Measurements from ENCODE around the gene JPH2.
A peak's percentile ranks its signal among the peaks of the same experiment; 100 is the strongest.

Gene JPH2

DNA sequence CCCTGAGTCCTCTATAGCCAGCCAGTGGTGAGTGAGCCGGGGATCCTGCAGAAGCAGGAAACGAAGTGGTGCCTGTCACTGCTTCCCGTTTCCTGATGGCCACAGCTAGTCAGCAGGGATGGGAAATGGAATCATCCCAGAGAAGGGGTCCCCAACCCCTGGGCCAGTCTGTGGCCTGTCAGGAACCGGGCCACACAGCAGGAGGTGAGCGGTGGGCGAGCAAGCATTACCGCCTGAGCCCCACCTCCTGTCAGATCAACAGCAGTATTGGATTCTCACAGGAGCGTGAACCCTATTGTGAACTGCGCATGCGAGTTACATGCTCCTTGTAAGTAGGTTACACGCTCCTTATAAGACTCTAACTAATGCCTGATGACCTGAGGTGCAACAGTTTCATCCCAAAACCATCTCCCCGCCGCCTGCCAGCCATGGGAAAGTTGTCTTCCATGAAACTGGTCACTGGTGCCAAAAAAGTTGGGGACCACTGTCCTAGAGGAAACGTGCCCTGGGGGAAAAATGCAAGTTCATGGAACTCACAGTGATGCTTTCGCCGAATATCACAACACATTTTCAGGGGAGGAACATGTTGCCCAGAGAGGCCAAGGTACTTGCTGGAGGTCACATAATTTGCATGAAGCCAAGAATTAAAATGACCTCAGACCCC, 113.8 kb downstream of the JPH2 start:
- no peak for DNase-seq

DNA sequence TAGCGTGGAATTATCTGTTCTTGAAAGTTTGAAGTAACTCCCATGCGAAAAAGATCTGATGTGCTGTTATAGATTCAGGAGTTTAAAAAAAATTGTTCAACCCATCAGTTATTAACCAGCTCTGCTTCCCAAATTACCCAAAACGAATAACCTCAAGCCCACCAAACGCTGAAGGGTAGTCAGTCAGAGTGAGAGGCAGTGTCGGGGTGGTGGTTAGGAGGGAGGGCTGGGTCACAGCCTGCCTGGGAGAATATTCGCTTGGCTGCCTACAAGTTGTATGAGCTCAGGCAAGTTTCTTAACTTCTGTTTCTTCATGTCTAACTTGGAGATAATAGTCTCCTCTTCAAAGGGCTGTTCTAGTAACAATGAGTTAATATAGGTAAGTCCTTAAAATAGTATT, 114.6 kb downstream of the JPH2 start:
- DNase-seq = no peak

DNA sequence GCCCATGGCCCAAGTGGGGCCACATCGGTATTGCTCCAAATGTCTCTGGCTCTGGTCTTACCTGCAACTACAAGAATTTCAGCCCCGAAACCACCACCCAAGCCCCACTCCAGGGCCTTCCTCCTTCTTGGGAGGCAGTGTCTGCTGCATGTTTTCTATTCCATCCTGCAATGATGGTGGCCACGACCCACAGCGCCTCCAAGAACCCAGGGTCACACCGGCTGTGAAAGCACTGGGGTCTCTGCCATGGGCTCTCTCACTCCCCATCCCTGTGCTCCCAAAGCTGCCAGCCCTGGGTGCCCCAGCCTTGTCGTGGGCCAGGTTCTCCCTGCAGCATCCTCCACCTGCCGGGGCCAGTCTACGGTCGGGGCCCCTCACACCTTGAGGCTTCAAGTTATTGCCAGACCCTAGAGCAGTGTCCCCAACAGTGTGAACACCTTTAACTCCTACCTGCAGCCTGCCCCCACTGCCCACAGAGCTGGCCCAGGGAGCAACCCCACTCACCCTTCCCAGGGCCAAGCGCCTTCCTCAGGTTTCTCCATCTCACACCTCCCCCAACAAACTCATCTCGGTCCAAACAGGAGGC, 115.4 kb downstream of the JPH2 start:
- no peak for DNase-seq

DNA sequence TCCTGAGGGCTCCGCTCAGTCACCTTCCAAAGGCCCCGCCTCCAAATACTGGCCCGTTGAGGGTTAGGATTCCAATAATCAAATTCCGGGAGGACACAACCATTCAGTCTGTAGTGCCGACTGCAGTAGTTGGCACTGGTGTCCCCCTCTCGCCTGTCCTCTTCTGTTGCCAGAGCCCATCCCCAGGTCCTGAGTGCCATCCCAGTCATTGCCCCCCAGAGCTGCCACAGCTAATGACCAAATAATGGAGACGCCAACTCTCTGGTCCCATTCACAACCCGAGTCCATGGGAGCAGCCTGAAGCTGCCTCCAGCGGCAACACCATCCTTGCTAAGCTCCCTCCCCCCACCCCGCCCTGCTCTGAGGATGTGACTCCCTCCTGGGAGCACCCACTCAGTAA, 115.9 kb downstream of the JPH2 start:
- DNase-seq = no peak

DNA sequence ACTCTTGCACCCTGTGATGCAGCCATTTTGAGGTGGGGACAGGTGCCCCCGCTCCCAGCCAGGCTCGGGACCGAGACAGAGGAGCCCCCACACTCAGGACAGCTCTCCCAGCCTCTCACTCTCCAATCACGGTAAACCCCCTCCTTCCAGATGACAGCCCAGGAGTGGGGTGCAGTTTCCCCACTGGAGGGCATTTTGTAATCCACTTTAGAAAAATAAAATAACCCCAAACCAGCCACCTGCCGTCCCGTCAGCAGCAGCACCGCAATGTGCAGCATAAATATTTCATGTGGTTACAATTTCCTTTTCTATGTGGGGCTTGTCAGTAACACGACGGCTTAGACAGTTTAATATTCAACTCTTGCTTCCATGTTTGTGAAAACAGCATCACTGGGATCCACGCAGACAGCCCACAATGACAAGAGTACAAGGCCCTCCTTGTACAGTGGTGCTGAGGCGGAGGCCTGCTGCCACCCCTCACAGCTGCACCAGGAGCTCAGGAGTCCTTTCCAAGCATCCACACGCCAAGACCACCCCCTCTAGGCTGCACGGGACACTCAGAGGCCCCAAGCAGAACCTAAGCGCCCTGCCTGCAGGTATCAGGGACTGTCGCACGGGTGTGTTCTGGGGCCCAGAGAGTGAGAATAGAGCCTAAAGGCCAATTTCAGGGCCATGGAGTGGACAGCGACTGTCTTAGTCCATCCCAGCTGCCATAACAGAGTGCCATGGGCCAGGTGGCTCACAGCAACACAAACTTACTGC, 116.7 kb downstream of the JPH2 start:
- DNase-seq = peak; percentile 17

DNA sequence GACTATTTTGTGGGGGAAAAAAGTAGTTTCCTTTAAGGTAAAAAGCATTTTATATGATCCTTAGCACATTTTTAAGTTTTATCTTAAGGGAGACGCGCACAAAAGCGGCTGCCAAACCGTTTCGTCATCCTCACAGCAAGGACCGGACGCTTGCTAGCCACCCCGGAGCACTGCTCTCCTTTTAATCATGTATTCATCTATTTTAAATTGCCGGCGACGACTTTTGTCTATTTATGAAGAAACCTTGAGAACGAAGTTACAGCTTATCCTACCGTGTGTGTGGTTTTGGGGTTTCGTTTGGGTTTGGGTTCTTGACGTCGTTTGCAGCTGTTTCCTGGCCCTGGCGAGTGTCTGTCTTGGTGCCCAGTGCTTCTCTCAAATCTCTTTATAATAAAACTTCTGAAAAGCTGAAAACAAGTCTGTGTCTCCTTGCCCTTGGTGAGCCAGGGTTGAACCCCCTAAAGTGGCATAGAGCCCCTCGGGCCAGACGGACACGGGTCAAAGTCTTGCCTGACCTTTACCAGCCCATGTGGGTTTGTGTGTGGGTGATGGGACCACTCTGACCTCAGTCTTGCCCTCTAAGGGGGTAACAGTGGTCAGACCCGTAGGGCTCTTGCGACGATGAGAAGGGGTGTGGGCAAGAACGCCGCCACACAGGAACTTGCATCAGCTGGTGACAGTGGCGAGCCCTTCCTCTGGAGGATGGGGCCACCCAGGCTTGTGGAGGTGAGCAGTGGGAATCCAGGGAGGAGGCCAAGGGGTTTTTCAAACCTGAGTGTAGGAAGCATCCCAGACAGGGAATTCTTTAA, 117.6 kb downstream of the JPH2 start:
- peak; percentile 51 for DNase-seq

DNA sequence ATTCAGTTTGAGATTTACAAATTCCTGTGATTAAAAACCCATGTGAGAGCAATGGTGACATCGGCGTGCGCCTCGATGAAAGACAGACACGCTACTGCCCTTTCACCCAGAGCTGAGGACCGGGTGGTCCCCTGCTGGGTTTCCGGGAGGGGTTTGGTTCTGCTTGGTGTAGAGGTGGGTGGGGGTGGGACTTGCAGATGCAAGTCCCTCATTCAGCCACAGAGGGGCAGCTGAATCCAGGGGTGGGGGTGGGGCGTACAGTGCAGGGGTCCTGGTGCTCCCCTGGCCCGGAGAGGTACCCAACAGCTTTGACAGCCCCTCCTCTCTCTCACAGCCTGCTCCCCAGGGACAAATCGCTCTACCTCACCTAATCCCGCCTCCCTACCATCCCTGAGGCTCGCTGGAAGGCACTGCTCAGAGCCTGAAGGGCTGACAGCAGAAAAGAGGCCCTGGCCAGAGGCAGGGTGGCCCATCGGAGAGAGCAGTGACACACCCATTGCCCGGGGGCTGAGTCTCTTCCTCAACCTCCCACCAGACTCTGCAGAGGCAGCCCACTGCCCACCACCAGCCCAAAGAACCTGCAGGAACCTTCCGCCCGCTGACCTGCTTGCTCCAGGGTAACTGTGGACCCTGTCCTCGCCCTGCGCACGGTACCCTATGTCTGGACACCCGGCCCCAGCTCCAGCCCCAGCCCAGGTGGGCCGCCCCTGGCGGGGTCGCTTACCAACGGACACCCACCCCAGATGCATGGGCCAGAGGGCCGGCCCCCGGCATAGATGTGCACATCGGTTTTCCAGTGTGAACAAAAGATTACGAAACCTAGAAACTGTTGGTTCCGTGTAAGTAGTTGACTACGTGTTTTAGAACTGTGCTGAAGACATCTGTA, 118.4 kb downstream of the JPH2 start:
- DNase-seq = no peak

DNA sequence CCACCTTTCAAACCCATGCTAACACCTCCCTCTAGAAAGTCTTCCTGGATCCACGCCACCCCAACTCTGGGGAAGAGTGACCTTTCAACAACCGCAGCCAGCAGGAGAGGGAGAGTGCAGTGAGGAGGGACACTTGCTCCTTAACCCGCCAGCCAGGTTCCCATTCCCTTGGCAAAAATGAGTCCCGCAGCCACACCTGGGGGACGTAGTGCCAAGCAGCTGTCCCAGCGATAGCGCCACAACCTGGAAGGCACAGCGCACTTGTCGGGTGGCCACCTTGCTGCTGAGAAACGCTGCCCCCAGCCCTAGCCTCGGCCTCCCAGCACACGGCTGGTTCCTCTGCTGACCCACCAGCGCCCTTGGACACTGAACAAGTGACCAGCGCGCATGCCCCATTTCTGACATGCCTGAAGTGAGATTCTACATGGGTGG, 119.3 kb downstream of the JPH2 start:
- DNase-seq = no peak

DNA sequence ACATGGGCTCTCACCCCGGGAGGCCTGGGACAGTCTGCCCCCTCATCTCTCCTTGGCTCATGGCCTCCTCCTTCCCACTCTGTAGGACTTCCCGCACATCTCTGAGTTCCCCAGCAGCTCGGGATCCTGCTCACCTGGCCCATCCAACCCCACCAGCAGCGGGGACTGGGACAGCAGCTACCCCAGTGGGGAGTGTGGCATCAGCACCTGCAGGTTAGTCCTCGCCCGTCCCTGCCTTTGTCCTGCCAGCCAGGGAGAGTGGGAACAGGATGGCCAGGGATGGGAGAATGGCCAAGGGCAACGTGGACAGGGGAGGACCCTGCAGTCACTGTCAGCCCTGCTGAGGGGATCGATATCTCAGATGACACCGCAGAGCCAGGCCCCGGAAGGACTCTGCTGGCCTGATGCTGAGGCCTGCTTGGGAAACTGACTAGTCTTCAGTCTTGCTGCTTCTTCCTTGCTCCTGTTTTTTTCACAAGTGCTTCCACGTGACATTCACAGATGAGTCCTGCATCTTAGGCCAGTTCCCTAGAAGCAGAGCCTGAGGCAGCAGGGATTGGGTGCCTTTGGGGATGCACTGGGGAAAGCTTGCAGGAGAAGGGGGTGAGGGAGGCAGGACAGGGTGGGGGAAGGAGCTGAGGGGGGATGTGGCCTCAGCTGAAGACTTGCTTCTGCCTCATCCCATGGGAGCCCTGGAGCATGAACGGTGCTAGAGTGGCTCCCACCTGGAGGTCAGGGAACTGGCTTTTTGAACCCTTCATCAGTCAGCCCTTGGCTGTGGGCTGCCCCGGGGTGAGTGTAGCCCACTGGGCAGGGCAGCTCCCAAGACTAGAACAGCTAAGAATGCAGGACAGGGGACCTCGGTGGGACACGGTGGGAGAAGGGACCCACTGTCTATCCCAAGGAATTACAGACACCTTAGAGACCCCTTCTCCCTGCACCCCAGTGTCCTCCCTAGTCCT, 120.1 kb downstream of the JPH2 start:
- no peak for DNase-seq

DNA sequence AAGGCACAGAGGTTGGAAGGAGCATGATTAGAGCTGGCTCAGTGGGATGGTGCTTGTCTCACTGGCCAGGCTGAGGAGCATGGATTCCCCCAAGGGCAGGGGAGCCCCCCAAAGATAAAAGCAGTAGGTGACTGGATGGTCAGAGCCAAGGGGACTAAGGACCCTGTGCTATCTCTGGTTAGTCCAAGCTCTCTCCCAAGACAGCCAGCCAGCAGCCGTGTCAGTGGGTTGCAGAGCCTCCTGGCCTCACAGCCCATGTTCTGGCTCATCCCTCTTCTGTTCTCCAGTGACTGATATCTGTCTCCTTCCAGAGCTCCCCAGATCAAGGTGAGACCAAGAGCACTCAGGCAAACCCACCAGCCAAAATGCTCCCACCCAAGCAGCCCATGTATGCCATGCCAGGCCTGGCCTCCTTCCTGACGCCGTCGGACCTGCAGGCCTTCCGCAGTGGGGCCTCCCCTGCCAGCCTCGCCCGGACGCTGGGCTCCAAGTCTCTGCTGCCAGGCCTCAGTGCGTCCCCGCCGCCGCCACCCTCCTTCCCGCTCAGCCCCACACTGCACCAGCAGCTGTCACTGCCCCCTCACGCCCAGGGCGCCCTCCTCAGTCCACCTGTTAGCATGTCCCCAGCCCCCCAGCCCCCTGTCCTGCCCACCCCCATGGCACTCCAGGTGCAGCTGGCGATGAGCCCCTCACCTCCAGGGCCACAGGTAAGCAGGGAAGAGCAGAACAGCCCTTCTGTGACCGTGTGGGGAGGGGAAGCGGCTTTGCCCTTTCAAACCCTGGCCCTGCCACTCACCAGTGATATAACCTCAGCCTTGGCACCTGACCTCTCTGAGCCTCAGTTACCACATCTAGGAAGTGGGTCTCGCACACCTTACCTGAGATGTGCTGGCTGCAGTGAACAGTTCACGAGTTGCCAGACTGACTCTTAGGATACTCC, 121.3 kb downstream of the JPH2 start:
- no peak for DNase-seq

DNA sequence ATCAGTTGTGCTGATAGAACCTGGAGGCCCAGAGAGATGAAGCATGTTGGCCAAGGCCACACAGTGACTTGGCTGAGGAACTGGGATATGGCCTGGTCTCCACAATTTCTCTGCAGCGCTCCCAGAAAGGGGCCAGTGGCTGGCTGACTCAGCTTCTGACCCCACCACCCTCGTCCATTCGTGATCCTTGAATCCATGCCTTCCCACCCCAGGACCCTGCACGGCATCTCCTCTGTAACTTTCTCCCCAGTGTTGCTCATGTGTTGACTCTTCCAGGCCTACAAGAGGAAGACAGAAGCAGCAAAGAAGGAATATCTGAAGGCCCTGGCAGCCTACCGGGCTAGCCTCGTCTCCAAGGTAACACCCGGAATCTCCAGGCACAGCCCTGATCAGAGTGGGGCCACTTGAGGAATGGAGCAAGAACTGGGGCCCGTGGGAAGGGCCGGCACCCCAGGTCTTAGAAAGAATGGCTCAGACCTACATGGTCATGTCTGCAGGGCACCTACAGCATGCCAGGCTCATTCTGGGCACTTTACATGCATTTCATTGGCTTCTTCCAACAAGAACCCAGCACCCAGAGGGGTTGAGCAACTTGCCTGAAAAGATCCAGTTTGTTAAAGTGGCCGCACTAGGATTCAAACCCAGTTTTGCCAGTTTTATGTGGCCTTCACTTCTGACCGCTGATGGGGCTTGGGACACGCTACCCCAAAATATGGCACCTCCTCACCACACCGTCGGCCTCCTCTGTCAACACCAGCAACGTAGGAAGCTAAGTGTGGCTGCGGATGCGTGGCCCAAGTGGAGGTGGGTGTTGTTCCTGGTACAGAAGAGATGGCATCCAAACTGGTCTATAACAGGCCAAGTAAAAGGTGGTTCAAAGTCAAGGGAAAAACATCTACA, 122.2 kb downstream of the JPH2 start:
- no peak for DNase-seq
